DOHH2 (cell line): ENCODE measurements around the gene TSLP.

Experiments used
- CTCF ChIP-seq: fragments of 200-600 bp; sonication (generic); IDR thresholded peaks from one replicate; pipeline ENCODE4 v1.5.1; 2014; ENCODE audit warnings: antibody characterized with exemption, mild to moderate bottlenecking, low read depth, low read length; ENCODE audit not compliant: poor library complexity, severe bottlenecking
- EZH2phosphoT487 ChIP-seq: fragments of 200-600 bp; sonication (generic); IDR thresholded peaks from 2 replicates; pipeline ENCODE4 v1.6.1; 2017; ENCODE audit warnings: borderline replicate concordance, mild to moderate bottlenecking, antibody characterized with exemption, low read length, moderate library complexity, mixed read lengths

- TF ChIP-seq CTCF (no peak), EZH2phosphoT487 (no peak)
Measured at GRCh38 chr5:111028865-111029264, 42.6 kb upstream of the TSLP start.
